ENCODE measurements around the gene TCHP.
"Not testable (repeated sequence)": the region's sequence is repeated elsewhere in the genome, so short reads cannot be mapped to it uniquely, and the experiment has no call there.

The TCHP gene, protein sequence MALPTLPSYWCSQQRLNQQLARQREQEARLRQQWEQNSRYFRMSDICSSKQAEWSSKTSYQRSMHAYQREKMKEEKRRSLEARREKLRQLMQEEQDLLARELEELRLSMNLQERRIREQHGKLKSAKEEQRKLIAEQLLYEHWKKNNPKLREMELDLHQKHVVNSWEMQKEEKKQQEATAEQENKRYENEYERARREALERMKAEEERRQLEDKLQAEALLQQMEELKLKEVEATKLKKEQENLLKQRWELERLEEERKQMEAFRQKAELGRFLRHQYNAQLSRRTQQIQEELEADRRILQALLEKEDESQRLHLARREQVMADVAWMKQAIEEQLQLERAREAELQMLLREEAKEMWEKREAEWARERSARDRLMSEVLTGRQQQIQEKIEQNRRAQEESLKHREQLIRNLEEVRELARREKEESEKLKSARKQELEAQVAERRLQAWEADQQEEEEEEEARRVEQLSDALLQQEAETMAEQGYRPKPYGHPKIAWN

DNA sequence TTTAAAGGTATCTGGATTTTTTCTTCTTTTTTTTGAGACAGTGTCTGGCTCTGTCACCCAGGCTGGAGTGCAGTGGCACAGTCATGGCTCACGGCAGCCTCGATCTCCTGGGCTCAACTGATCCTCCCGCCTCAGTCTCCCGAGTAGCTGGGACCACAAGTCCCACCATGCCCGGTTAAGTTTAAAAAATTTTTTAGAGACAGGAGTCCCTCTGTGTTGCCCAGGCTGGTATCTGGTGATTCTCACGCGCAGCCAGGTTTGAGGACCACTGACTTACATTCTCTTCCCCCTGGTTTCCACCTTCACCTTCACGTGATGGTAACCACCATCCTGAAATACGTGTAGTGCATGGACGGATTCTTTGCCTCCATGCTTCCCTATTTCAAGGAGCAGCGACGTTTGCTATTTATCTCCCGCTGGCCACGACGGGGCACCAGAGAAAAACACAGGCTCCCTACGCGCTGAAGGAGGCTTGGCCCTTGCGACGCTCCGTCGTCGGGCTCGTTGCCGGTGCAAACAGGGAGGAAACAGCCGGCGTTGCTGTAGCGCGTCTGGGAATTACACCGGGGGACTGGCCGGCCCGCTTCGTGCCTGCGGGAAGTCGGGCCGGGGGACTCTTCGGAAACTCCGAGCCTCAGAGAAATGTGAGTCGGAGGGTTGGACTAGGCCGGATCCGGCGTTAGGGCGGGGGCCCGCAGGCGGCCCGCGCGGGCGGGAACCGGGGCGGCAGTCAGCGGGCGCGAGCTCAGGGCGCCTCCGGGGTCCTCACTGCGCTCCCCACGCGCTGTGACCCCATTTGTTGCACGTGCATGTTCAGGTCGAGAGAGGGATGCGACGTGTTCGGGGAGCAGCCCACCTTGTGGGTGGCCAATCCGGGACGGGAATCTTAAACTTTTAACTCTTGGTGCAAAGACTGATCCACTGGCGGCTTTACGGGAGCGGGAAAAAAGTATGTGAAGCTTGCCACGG, at the start of gene TCHP:
TSS of gene TCHP (plus strand) at position 492 of the 969 bp plus-strand sequence. CDS start 2,753 bp downstream, outside the sequence.
- peak; percentile 87 to 93 for DNase-seq

DNA sequence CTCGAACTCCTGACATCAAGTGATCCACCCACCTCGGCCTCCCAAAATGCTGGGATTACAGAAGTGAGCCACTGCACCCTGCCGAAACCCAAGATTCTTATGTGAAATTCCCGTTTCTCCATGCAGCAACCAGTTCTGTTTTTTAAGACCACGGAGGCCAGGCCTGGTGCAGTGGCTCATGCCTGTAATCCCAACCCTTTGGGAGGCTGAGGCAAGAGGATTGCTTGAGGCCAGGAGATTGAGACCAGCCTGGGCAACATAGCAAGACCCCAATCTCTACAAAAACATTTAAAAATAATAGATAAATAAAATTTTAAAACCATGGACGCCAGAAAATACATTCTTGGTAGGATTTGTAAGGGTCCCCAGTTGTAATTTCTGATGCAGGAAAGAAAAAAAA, 49.6 kb upstream of the TCHP start:
- DNase-seq: peak in 1 of 2 donors; percentile 33

DNA sequence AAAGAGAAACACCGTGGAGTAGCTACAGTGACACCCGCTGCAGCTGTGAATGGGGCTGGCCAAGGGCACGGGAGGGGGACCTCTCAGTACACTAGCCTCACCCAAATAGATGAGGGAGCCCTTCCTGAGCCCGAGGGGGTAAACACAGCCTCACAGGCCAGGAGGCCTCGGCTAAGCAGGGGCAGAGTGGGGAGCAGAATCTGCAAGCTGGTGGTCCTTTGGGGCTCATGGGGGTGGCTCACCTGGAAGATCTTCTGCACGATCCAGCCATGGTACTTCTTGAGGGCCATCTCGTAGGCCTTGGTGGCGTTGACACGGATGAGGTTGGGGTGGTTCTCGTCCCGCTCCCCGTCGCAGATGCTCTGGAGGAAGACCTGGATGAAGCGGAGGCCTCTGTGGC, 44.7 kb upstream of the TCHP start:
- no peak for DNase-seq

DNA sequence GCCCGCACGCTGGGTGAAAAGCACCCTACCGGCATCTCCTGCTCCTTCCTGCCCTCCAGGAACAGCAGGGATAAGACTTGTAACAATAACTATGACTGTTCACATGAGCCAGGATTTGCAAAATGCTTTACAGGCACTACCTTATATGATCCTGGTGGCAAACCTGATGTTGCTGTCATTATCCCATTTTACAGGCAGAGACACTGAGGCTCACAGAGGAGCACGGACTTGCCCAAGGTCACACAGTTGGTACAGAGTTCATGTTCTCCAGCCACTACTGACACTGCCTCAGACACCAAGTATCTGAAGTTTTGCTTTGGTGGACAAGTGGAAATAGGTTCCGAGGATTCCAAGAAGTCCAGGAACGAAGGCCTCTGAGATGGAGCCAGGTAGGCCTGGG, 42.4 kb upstream of the TCHP start:
- no peak for DNase-seq

DNA sequence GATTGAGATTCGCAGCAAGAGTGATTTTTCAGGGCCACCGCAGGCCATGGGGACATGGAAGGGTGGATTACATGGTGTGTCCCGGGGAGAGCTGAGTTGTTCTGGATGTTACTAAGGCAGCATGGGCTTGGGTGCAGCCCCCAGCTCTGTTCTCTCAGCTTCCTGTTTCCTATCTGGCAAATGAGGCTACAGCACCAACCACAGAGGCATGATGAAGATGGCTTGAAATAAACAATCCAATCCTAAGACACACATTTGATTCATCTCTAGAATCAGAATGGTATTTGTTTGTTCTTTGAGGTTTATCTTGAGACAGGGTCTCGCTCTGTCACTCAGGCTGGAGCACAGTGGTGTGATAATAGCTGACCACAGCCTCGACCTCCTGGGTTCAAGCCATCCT, 41.3 kb upstream of the TCHP start:
- no peak for DNase-seq

DNA sequence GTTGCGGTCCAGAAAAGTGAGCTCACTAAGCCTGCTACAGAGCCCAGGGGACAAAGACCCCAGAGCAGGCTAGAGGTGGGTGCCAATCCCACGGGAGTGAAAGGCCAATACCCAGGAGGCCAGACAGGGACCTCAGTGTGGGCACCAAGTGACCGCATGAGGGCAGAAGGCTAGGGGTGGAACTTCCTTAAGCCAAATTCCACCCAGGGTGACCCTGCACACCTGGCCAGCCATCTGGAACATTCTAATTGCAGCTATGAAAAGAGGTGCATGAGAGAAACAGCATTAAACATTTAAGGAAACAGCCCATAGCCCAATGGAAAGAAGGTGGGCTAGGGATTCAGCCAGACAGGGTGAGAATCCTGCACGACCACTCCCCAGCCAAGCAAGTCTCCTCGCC, 39.1 kb upstream of the TCHP start:
- DNase-seq: no peak

DNA sequence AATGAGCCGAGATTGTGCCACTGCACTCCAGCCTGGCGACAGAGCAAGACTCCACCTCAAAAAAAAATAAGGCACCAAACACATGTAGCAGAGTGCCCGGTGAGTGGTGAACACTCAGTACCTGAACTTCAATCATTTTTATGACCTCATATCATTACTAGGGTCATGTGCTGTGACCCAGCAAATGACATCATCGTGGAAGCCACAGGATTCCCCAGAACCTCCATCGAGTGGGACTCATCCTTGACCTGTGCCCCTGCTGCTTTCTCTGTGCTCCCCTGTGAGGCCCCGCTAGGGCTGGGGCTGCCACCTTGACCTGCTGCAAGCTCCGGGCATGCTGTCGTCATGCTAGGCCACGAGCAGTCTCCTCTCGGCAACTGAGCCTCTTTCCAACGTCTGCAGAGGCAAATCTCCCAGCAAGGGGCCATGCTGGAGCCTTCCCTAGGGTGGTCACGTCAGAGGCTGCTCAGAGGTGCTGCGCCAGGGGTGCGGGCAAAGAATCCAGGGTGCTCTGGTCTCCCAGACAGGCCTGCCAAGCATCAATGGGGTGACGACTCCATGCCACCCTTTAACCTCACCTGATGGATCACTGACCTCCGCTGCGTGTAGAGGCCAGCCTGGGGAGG, 38.3 kb upstream of the TCHP start:
- DNase-seq: peak in 1 of 2 donors; percentile 30

DNA sequence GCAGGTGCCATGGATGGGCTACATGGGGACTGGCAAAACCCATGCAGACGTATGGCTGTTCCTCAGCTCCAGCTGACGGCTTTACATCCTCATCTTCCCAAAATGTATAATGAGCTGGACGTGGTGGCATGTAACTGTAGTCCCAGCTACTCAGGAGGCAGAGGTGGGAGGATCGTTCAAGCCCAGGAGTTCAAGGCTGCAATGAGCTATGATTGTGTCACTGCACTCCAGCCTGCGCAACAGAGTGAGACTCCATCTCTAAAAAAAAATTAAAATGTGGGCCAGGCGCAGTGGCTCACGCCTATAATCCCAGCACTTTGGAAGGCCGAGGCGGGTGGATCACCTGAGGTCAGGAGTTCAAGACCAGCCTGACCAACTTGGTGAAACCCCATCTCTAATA, 37.6 kb upstream of the TCHP start:
- DNase-seq: not testable (repeated sequence)

DNA sequence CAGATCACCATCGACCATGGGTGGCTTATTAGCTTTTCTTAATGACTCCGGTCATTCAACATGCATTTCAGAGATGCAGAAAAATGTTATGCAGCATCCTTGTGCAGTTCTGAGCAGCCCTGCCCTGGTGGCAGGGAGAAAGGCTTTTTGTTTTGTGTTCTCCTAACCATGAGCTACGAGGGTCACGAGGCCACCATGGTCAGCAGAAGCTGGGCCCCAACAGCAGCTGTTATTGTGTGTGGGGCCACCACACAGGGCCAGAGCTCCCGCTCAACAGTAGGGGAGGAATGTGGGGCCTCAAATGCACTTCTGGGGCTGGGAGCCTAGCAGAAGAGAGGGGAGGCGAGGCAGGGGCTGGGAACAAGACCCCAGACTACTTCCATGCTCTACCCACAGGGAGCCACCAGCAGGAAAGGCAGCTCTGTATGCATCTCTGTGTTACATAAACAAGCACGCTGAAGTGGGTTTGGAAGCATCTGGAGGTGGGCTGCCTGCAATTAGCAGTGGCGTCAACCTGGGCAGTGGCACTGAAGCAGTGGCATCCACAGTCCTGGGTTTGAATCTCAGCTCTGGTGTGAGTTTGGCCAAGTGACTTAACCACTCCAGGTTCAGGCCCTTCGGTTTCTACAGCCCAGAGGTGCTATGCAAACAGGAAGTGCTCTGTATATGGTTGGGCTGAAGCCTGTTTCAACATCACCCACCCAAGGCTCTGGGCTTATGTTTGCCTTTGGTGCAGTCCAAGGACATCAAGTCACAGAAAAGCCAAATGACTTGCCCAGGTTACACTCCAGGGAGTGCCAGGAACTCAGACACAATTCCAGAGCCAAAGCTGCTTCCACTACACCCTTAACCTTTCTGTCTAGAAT, 36.0 kb upstream of the TCHP start:
- DNase-seq: no peak

DNA sequence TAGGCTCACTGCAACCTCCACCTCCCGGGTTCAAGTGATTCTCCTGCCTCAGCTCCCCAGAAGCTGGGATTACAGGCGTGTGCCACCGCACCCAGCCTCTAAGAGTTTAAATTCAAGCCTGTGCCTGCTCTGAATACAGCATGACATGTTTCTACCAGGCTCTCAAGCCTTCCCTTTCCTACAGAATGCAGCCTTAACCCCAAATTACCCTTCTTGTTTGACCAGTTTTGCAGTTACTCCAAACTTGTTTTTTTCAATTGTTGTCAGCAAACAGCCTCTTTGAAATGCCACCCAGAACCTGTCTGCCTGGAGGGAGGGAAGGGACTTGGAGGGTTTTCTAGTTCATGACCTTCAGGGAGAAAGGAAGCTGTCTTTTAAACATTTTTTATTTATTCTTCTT, 35.2 kb upstream of the TCHP start:
- DNase-seq: no peak

DNA sequence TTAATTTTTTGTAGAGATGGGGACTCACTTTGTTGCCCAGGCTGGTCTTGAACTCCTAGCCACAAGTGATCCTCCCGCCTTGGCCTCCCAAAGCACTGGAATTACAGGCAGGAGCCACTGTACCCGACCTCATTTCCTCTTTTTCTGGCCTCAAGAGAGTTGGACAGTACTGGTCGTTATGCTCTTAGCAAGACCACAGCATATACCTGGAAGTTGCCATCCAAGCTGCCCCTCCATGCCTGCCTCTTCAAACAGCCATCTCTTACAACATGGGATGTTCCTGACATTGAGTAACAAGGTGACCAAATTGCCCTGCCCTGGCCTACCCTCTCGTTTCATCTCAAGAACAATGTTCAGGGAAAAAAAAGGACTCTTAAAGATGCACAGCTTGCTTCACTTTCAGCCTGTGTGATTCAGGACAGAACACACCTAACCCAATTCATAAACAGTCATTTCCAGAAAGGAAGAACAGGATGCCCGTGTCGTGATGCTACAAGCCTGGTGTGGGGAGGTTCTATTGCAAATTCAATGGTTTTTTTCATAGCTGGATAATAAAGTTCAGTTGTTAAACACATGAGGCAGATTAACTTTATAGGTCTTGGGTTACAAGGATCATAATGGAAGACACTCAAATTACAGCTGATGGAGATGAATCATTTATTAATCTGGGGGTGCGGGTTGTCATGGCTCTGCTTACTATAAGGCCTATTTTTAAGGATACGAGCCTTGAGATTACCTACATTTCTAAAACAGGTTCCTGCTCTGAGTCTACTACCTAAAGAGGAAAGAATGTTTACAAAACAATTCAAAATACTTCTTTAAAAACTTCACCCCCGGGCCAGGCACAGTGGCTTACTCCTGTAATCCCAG, 31.7 kb upstream of the TCHP start:
- no peak for DNase-seq

DNA sequence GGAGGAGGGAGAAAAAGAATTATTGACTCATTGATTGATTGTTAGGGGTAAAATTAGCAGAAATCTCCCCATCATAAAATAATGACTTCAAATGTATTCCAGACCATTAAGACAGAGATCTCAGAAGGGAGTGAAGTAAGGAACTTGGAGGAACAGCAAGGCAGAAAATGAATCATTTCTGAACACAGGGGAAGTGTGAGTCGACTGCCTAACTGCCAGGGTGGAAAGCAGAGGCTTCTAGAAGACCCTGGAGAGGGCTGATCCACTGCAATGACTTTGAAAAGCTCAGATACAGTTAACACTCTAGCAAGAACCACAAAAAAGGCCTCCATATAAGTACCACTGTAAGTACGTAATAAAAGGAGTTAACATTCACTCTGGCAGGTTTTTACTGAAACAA, 29.4 kb upstream of the TCHP start:
- peak in 1 of 2 donors; percentile 37 for DNase-seq

DNA sequence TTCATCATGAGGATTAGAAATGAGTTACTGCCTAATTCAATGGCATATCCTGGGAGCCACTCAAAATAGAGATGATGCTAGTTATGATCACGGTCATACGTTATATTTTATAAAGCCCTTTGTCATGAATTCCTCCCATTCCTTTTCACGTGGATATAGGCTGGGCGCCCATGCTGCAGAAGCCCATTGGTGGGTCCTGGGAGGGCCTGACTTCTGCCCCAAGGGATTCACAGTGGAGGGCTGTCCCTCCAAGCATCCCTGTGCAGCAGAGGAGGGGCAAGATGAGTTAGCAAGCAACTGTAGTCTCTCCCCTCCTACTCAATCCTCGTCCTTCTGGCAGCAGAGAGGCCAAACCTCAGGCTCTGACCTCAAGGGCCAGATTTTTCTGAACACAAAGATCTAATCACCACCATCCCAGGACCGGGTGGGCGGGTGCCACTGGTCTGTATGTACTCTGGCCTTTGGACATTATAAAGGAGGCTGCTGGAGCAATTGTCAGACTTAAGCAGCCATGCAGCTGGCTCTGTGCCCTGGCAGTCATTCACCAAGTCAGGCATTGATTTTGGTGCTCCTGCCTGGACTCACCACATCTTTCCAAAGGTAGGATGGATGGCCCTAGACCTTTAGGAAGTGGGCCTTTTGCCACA, 28.3 kb upstream of the TCHP start:
- DNase-seq: no peak

DNA sequence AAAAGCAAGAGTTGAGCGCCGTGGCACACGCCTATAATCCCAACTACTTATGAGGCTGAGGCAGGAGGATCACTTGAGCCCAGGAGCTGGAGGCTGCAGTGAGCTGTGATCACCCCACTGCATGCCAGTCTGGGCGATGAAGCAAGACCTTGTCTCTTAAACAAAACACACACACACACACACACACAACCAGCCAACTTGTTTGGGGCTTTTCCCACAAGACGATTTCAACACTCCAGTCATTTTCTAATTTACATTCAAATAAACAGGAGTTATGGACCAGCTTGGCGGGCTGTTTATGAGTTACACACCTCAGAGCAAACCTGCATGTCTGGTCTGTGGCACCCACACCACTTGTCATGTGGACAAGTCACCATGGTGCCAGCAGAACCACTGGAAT, 26.4 kb upstream of the TCHP start:
- DNase-seq: peak; percentile 49 to 62

DNA sequence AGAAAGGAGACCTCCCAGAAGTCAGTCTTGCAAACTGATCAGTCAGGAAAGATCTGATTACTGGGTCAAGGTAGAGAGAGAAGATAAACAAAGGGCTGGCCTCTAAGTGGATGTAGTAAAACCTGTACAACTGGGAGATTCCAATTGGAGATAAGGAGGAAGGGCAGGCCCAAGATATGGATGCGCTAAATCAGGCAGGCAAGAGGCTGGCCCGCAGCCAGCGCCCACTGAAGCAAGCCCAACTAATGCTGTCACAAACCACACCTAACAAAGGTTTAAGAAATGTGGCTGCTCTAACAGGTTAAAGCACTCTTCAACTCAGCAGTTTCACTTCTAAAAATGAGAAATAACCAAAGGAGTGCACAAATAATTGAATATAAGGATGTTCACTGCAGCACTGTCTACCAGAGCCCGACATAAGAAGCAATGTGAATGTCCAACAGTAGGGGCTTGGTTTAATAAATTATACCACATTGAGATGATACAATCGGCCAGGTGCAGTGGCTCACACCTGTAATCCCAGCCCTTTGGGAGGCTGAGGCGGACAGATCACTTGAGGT, 24.4 kb upstream of the TCHP start:
- no peak for DNase-seq

DNA sequence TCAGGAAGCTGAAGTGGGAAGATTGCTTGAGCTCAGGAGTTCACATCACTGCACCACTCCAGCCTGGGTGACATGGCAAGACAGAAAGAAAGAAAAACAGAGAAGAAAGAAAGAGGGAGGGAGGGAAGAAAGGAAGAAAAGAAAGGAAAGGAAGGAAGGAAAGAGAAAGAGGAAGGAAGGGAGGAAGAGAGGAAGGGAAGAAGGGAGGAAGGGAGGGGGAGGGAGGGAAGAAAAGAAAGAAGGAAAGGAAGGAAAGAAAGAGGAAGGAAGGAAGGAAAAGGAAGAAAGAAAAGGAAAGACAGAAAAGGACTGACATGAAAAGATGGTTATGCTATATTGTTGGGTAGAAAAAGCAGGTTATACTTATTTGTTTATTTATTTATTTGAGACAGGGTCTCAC, 23.7 kb upstream of the TCHP start:
- DNase-seq: no peak

DNA sequence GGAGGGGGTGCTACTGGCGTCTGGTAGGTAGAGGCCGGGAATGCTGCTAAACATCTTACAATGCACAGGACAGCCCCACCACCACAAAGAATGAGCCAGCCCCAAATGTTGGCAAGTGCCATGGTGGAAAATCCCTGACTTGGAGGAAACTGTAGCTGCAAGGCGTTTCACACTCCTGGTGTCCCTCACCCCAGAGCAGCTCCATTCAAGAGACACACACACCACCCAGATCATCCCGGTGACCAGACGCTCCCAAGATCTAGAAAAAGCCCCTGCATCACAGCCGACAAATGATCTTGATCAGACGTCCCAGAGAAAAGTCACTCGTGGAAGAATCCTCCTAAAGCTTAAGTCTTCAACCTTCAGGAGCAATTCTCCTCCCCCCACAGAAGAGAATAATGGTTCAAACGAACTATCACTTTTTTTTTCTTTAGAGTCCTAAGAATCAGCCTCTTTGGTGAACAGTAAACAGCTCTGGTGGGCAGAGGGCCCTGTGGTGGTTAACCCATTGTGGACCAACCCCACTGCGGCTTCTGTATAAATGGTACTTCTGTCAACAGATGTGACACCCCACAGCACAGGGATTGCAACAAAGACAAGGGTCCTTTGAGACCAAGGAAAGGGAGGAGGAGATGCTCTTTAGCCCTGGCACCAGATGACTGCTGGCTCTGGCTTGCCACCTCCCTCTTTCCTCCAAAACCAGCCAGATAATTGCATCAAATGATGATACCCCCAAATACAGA, 22.4 kb upstream of the TCHP start:
- no peak for DNase-seq

DNA sequence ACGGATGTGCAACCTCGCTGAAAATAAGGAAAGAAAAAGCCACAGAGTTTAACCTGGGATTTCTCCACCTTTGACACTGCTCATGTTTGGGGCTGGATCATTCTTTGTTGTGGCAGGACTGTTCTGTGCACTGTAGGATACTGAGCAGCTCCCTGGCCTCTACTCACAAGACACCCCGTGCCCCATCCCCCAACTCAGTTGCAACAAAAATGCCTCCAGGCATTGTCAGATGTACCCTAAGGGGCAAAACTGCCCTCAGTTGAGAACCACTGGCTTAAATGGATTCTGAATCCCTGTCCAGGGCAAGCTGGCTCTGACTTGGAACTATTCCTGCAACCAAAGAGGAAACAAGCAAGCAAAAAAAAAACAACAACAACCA, 21.8 kb upstream of the TCHP start:
- no peak for DNase-seq

DNA sequence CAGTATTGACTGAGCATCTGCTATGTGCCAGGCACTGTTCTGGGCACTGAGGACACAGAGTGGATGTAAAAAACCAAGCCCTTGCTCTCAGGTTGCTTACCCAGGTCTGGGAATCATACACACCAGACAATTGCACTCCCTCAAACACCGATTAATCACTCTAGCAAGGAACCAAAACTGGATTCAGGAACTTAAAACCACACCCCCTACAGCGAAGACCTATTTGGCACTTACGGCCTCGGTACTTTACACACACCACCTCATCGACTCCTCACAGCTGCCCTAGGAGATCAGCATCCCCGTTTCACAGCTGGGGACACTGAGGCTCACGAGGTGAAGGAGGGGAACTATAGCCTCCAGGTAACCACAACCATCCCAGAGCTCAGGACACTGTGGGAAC, 21.3 kb upstream of the TCHP start:
- peak; percentile 38 for DNase-seq

All from inflammatory macrophage treated with lipopolysaccharide for 1 hour (primary cell).